ENCODE data around the gene FAM180A. TPM values are rescaled to one million over a fixed set of nuclear protein-coding genes. Genes with fewer than 3 reads are reported as not detected.

The FAM180A gene
- total RNA-seq, 2 experiments from 2014 or later = not detected

DNA sequence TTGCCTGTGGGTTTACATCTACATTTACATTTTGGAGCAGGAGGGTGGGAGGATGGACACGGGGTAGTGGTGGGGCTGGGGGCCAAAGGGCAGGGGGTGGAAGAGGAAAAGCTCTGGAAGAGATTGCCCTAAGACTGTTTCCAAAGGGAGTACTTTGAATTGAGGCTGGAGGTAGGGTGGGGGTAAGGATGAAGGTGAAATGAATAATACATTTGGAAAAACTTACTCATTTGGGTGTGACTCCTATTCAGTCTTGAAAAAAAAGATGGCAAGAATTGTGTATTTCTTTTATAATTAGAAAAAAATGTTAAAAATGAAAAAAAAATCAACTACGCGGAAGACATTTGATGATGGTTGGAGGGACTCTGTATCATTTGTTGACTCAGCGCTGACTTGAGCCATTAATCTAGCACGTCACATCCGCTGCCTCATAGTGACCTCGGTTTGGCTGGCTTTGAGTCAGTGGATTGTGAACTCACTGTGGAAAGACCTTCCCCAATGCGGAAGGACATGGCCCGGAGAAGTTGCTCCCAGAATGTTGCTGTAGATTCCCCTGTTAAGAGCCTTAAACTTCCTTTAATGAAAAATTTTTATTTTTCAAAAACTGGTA is 2.8 kb downstream of the FAM180A start:
- no peak overlapping the region for H3K4me2 ChIP-seq (ENCODE audit: low read length)
- ChIA-PET CTCF (ENCODE audit: unreplicated experiment) (no interaction called here), POLR2A (interaction anchor here (0.6 to 1.0 kb wide), 4 partner anchors 25 to 471 kb away, joined by 3 to 5 read pairs (median 3); no protein-coding TSS in a partner anchor)
- no peaks in the 10 kb centered on the region for H3K36me3 ChIP-seq (ENCODE audit: insufficient read depth, low read length)
- no peak overlapping the region for H3K27ac ChIP-seq (ENCODE audit: low read depth, low read length, poor library complexity, severe bottlenecking)
- no peaks in the 10 kb centered on the region for H4K20me1 ChIP-seq (ENCODE audit: insufficient read depth, low read length)
- BruUV-seq (replicated peaks) = no TSS peak
- no peaks in the 10 kb centered on the region for H3K9me2 ChIP-seq (ENCODE audit: insufficient read depth, low read length)
- DNase-seq (ENCODE audit: low spot score) = no peak
- no peaks in the 10 kb centered on the region for H3K9me3 ChIP-seq (ENCODE audit: low read length)
- no peak overlapping the region for H3K4me3 ChIP-seq (ENCODE audit: low read depth, low read length, poor library complexity, severe bottlenecking)
- H3K79me2 ChIP-seq (ENCODE audit: insufficient read depth, low read depth, low read length) = no peaks in the 10 kb centered on the region
- no peak overlapping the region for H2AFZ ChIP-seq (ENCODE audit: low read length)
- TF ChIP-seq EZH2phosphoT487 (IDR thresholded peaks at IDR 0.05; ENCODE audit: borderline replicate concordance, low read depth, low read length) = no peak
- TF ChIP-seq, protein P1, sequence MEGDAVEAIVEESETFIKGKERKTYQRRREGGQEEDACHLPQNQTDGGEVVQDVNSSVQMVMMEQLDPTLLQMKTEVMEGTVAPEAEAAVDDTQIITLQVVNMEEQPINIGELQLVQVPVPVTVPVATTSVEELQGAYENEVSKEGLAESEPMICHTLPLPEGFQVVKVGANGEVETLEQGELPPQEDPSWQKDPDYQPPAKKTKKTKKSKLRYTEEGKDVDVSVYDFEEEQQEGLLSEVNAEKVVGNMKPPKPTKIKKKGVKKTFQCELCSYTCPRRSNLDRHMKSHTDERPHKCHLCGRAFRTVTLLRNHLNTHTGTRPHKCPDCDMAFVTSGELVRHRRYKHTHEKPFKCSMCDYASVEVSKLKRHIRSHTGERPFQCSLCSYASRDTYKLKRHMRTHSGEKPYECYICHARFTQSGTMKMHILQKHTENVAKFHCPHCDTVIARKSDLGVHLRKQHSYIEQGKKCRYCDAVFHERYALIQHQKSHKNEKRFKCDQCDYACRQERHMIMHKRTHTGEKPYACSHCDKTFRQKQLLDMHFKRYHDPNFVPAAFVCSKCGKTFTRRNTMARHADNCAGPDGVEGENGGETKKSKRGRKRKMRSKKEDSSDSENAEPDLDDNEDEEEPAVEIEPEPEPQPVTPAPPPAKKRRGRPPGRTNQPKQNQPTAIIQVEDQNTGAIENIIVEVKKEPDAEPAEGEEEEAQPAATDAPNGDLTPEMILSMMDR (conservative IDR thresholded peaks at IDR 0.05; ENCODE audit: low read length) = no peak
- H3K4me1 ChIP-seq (ENCODE audit: insufficient read depth, low read length, poor library complexity, severe bottlenecking) = no peaks in the 10 kb centered on the region
- intact Hi-C loops (cut with micrococcal nuclease; ENCODE audit: unreplicated experiment) = no loop called here

DNA sequence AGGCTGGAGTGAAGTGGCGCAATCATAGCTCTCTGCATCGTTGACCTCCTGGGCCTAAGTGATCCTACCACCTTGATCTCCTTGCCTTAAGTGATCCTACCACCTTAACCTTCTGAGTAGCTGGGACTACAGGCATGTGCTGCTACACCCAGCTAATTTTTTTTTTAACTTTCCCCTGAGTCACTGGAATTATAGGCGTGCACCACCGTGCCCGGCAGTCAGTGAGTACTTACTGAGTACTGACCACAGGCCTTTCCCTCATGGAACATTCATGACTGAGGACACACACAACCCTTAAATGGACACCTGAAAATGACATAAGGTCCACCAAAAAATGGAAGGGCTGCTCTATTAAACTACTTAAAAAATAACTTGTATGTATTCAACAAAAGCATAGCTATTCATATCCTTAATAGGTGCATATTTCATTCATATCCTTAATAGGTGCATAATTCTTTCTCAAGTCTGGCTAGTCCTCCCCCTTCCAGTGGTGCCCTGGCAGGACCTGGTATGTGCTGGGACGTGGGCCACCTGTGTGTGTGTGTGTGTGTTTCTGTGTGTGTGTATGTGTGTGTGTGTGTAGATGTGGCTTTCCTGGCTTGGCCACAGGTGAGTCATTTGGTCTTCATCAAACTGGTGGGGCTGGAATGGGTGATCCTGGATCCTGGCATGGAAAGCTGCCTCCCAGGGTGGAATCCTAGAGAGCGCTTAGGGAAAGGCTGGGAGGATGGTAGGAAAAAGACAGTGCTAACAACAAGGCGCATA is 3.5 kb downstream of the FAM180A start:
- TF ChIP-seq, protein P1 (conservative IDR thresholded peaks at IDR 0.05; ENCODE audit: low read length) = no peak
- no peak for TF ChIP-seq EZH2phosphoT487 (IDR thresholded peaks at IDR 0.05; ENCODE audit: borderline replicate concordance, low read depth, low read length)
- Histone ChIP-seq H3K9me2 (ENCODE audit: insufficient read depth, low read length) (no peaks in the 10 kb centered on the region), H3K9me3 (ENCODE audit: low read length) (no peaks in the 10 kb centered on the region), H3K4me3 (ENCODE audit: low read depth, low read length, poor library complexity, severe bottlenecking) (no peak overlapping the region), H2AFZ (ENCODE audit: low read length) (no peak overlapping the region), H3K27ac (ENCODE audit: low read depth, low read length, poor library complexity, severe bottlenecking) (no peak overlapping the region), H3K36me3 (ENCODE audit: insufficient read depth, low read length) (no peaks in the 10 kb centered on the region), H3K4me2 (ENCODE audit: low read length) (no peak overlapping the region), H4K20me1 (ENCODE audit: insufficient read depth, low read length) (no peaks in the 10 kb centered on the region), H3K4me1 (ENCODE audit: insufficient read depth, low read length, poor library complexity, severe bottlenecking) (no peaks in the 10 kb centered on the region), H3K79me2 (ENCODE audit: insufficient read depth, low read depth, low read length) (no peaks in the 10 kb centered on the region)
- ChIA-PET POLR2A (interaction anchor here (0.6 to 1.0 kb wide), 3 partner anchors 26 to 470 kb away, joined by 3 read pairs; no protein-coding TSS in a partner anchor), CTCF (ENCODE audit: unreplicated experiment) (no interaction called here)
- no peak for DNase-seq (ENCODE audit: low spot score)
- intact Hi-C loops (cut with micrococcal nuclease; ENCODE audit: unreplicated experiment) = no loop called here
- BruUV-seq (replicated peaks) = no TSS peak
